Parathyroid adenoma (tissue), 2 donors: Measurements from ENCODE around the gene DOK5.

Experiments used
- H2AFZ ChIP-seq: fragments of 300-600 bp; sonication (generic); one replicate; pipeline ENCODE4 v1.7.0; 2017; ENCODE audit warnings: antibody characterized with exemption, mild to moderate bottlenecking
- H3K27ac ChIP-seq: fragments of 300-600 bp; sonication (generic); one replicate; pipeline ENCODE4 v1.7.0; 2017
- H3K27me3 ChIP-seq: fragments of 300-600 bp; sonication (generic); one replicate; pipeline ENCODE4 v1.7.0; 2017; ENCODE audit warnings: low read length; ENCODE audit not compliant: control insufficient read depth, insufficient read depth
- H3K36me3 ChIP-seq: fragments of 300-600 bp; sonication (generic); one replicate; pipeline ENCODE4 v1.7.0; 2017; ENCODE audit warnings: low read length; ENCODE audit not compliant: control insufficient read depth, insufficient read depth
- H3K4me1 ChIP-seq: fragments of 300-600 bp; sonication (generic); one replicate; pipeline ENCODE4 v1.7.0; 2017; ENCODE audit warnings: control low read depth
- H3K4me2 ChIP-seq: fragments of 300-600 bp; sonication (generic); one replicate; pipeline ENCODE4 v1.7.0; 2017; ENCODE audit warnings: low read length
- H3K4me3 ChIP-seq: fragments of 300-600 bp; sonication (generic); one replicate; pipeline ENCODE4 v1.7.0; 2017; ENCODE audit warnings: low read depth, low read length
- H3K79me2 ChIP-seq: fragments of 300-600 bp; sonication (generic); one replicate; pipeline ENCODE4 v1.7.0; 2017; ENCODE audit warnings: control low read depth
- H3K9ac ChIP-seq: fragments of 300-600 bp; sonication (generic); one replicate; pipeline ENCODE4 v1.7.0; 2017; ENCODE audit warnings: mild to moderate bottlenecking
- H3K9me3 ChIP-seq: fragments of 300-600 bp; sonication (generic); one replicate; pipeline ENCODE4 v1.7.0; 2017; ENCODE audit warnings: low read length; ENCODE audit not compliant: control insufficient read depth
- CTCF ChIP-seq: fragments of 300-600 bp; sonication (generic); IDR thresholded peaks from one replicate; pipeline ENCODE4 v1.7.0; 2017; ENCODE audit warnings: antibody characterized with exemption, mild to moderate bottlenecking
- donor health status: primary hyperparathyroidism.

DOK5 gene

GRCh38 chr20:54626126-54626525, 150.7 kb downstream of the DOK5 start:
- Histone ChIP-seq H3K27ac (no peak overlapping the region), H3K36me3 (no peaks in the 10 kb centered on the region), H3K4me1 (no peaks in the 10 kb centered on the region), H3K4me3 (no peak overlapping the region), H3K9me3 (no peaks in the 10 kb centered on the region), H3K9ac (no peak overlapping the region), H3K4me2 (no peak overlapping the region), H3K27me3 (no peaks in the 10 kb centered on the region), H2AFZ (no peak overlapping the region), H3K79me2 (no peaks in the 10 kb centered on the region)
- no peak for TF ChIP-seq CTCF

GRCh38 chr20:54629632-54630031, 154.2 kb downstream of the DOK5 start:
- no peak for TF ChIP-seq CTCF

GRCh38 chr20:54630582-54630981, 155.2 kb downstream of the DOK5 start:
- Histone ChIP-seq H3K4me2 (no peak overlapping the region), H3K36me3 (no peaks in the 10 kb centered on the region), H3K9me3 (no peaks in the 10 kb centered on the region), H3K27ac (no peak overlapping the region), H3K9ac (no peak overlapping the region), H3K4me1 (no peaks in the 10 kb centered on the region), H3K27me3 (no peaks in the 10 kb centered on the region), H2AFZ (no peak overlapping the region), H3K79me2 (no peaks in the 10 kb centered on the region), H3K4me3 (no peak overlapping the region)
- no peak for TF ChIP-seq CTCF

More at GRCh38 chr20:54629632-54630031, 154.2 kb downstream of the DOK5 start:
- H2AFZ ChIP-seq, result no peak overlapping the region
- no peaks in the 10 kb centered on the region for H3K36me3 ChIP-seq
- no peak overlapping the region for H3K4me3 ChIP-seq
- no peak overlapping the region for H3K27ac ChIP-seq
- no peaks in the 10 kb centered on the region for H3K27me3 ChIP-seq
- no peaks in the 10 kb centered on the region for H3K79me2 ChIP-seq
- no peak overlapping the region for H3K9ac ChIP-seq
- no peak overlapping the region for H3K4me2 ChIP-seq
- no peaks in the 10 kb centered on the region for H3K4me1 ChIP-seq
- no peaks in the 10 kb centered on the region for H3K9me3 ChIP-seq

GRCh38 chr20:54631059-54631458, 155.7 kb downstream of the DOK5 start:
- Histone ChIP-seq H3K36me3 (no peaks in the 10 kb centered on the region), H3K9me3 (no peaks in the 10 kb centered on the region), H3K9ac (no peak overlapping the region), H3K4me3 (no peak overlapping the region), H3K27me3 (no peaks in the 10 kb centered on the region), H3K4me2 (no peak overlapping the region), H3K4me1 (no peaks in the 10 kb centered on the region), H3K27ac (no peak overlapping the region), H2AFZ (no peak overlapping the region), H3K79me2 (no peaks in the 10 kb centered on the region)
- TF ChIP-seq CTCF, result no peak

GRCh38 chr20:54633374-54634355, 158.3 kb downstream of the DOK5 start:
- TF ChIP-seq CTCF, result no peak
- no peak overlapping the region for H3K9ac ChIP-seq
- H3K27ac ChIP-seq, result no peak overlapping the region
- no peaks in the 10 kb centered on the region for H3K27me3 ChIP-seq
- H3K4me1 ChIP-seq, result no peaks in the 10 kb centered on the region
- no peaks in the 10 kb centered on the region for H3K79me2 ChIP-seq
- H3K4me3 ChIP-seq, result no peak overlapping the region
- H2AFZ ChIP-seq, result no peak overlapping the region
- H3K9me3 ChIP-seq, result no peaks in the 10 kb centered on the region
- no peaks in the 10 kb centered on the region for H3K36me3 ChIP-seq
- no peak overlapping the region for H3K4me2 ChIP-seq
